ENCODE data around the gene ERGIC3. TPM values are rescaled to one million over a fixed set of nuclear protein-coding genes. Genes with fewer than 3 reads are reported as not detected.

The ERGIC3 gene
- total and polyA plus RNA-seq, 10 of the 15 experiments (the other 5 are each of a cell fraction or from before 2014, with no cell fraction given): 90.4 to 210 (median 139) TPM

- DNase-seq (ENCODE audit: low read depth, low spot score) (no peak), ATAC-seq (no peak), FAIRE-seq (no peak)
- Histone ChIP-seq H3K4me1 (ENCODE audit: control insufficient read depth, insufficient read depth, low read length) (no peaks in the 10 kb centered on the region), H3K27ac (ENCODE audit: control insufficient read depth, insufficient read depth) (no peak overlapping the region), H3K4me2 (ENCODE audit: control insufficient read depth, insufficient read depth) (no peak overlapping the region), H4K20me1 (ENCODE audit: control insufficient read depth, insufficient read depth) (no peaks in the 10 kb centered on the region), H3K79me2 (ENCODE audit: control insufficient read depth, insufficient read depth, low read length) (no peaks in the 10 kb centered on the region), H3K27me3 (replicated peaks in 1 of 2; ENCODE audit: control insufficient read depth in 2 of 2, insufficient read depth in 2 of 2, low read length in 1 of 2) (no peaks in the 10 kb centered on the region), H2AFZ (ENCODE audit: control insufficient read depth, low read depth, low read length) (no peak overlapping the region), H3K9me3 (replicated peaks; ENCODE audit: control insufficient read depth, insufficient read depth, low read length) (no peaks in the 10 kb centered on the region), H3K4me3 (no peak overlapping the region), H3K36me3 (ENCODE audit: control insufficient read depth in 2 of 2, insufficient read depth in 2 of 2, low read length in 1 of 2) (peaks cover 9 to 23% of the 10 kb centered on the region in 2 experiments), H3K9ac (ENCODE audit: control insufficient read depth, insufficient read depth, low read length) (no peak overlapping the region)
- ChIA-PET SMC1A (ENCODE audit: uncharacterized antibody, unreplicated experiment) (interaction anchor here (1.0 kb wide), 1 partner anchor 8 kb away, joined by 3 read pairs; no protein-coding TSS in a partner anchor), RAD21 (ENCODE audit: unreplicated experiment) (no interaction called here), CTCF (no interaction called here), POLR2A (interaction anchor here (0.7 kb wide), 1 partner anchor 112 kb away, joined by 3 read pairs; no protein-coding TSS in a partner anchor)
- intact Hi-C loops (cut with micrococcal nuclease; ENCODE audit: unreplicated experiment) (no loop called here), in situ Hi-C loops (cut with MboI) (no loop called here)
- no peak for TF ChIP-seq MTA3 (IDR thresholded peaks at IDR 0.05; ENCODE audit: borderline replicate concordance, low read length)
- no peak for TF ChIP-seq NFYA (IDR thresholded peaks at IDR 0.05; ENCODE audit: borderline replicate concordance, low read depth, low read length)
- no peak for TF ChIP-seq ATF7 (IDR thresholded peaks at IDR 0.05; ENCODE audit: low read depth)
- TF ChIP-seq CBFB (IDR thresholded peaks at IDR 0.05; ENCODE audit: low read depth): no peak
- TF ChIP-seq CBX5 (IDR thresholded peaks at IDR 0.05; ENCODE audit: low read depth): no peak
- TF ChIP-seq REST (IDR thresholded peaks at IDR 0.05; ENCODE audit: low read depth, low read length): no peak
- no peak for TF ChIP-seq FOXK2 (IDR thresholded peaks at IDR 0.05)
- 100% methylated on average over 4 of the region's 4 CpGs for WGBS (ENCODE audit: insufficient coverage, insufficient replicate concordance, low lambda C conversion rate, missing lambda C conversion rate)
- no TSS peak for BruUV-seq (replicated peaks)
Observed at GRCh38 chr20:35551503-35551902, 9.6 kb downstream of the ERGIC3 start.

All from GM12878 (cell line).